CD14-positive monocyte (primary cell): ENCODE results near the gene STMN1. TPM values are rescaled to one million over a fixed set of nuclear protein-coding genes. Genes with fewer than 3 reads are reported as not detected.

ENCODE experiments used
- DNase-seq, 3 donors: peaks; one replicate each; pipeline ENCODE4 v3.0.0-alpha.2; 2011 to 2022
- H2AFZ ChIP-seq: 2 replicates; pipeline ENCODE4 v1.6.0; 2012; ENCODE audit warnings: mild to moderate bottlenecking, low read depth, low read length, inconsistent platforms; ENCODE audit not compliant: insufficient read depth, poor library complexity, severe bottlenecking
- H3K27ac ChIP-seq, 2 donors: 1 replicate in 1 of 2; 2 replicates in 1 of 2; pipeline ENCODE4 v1.5.1; 2012 to 2013; ENCODE audit warnings: low read length in 2 of 2, control low read depth in 1 of 2, inconsistent platforms in 1 of 2, low read depth in 1 of 2, mild to moderate bottlenecking in 1 of 2
- H3K27me3 ChIP-seq, 2 donors: one replicate each; pipeline versions ENCODE4 v1.6.0 to v1.6.1; 2011 to 2013; ENCODE audit warnings: low read length in 2 of 2; ENCODE audit not compliant: control insufficient read depth in 2 of 2, insufficient read depth in 2 of 2
- H3K36me3 ChIP-seq, 2 donors: replicated peaks in 1 of 2; 1 replicate in 1 of 2; 2 replicates in 1 of 2; pipeline versions ENCODE4 v1.5.1 to v1.6.1; 2012 to 2013; ENCODE audit warnings: low read length in 2 of 2, control low read depth in 1 of 2, inconsistent platforms in 1 of 2, mild to moderate bottlenecking in 1 of 2; ENCODE audit not compliant: insufficient read depth in 2 of 2, control insufficient read depth in 1 of 2
- H3K4me1 ChIP-seq, 2 donors: 1 replicate in 1 of 2; 2 replicates in 1 of 2; pipeline versions ENCODE4 v1.5.1 to v1.6.1; 2012 to 2013; ENCODE audit warnings: low read length in 2 of 2, control low read depth in 1 of 2, inconsistent platforms in 1 of 2, mild to moderate bottlenecking in 1 of 2, moderate library complexity in 1 of 2; ENCODE audit not compliant: insufficient read depth in 2 of 2, control insufficient read depth in 1 of 2
- H3K4me2 ChIP-seq: replicated peaks from 2 replicates; pipeline ENCODE3; 2012; ENCODE audit warnings: low read length, moderate library complexity, mild to moderate bottlenecking; ENCODE audit not compliant: poor library complexity, severe bottlenecking; ENCODE audit errors: extremely low read depth
- H3K4me3 ChIP-seq, 3 experiments: fragments of 200-600 bp in 1 of 3; sonication (generic) in 1 of 3; replicated peaks in 1 of 3; 1 replicate in 2 of 3; 2 replicates in 1 of 3; pipeline ENCODE4 v1.5.1; 2011 to 2013; ENCODE audit warnings: low read length in 3 of 3, mild to moderate bottlenecking in 3 of 3, control low read depth in 2 of 3, low read depth in 2 of 3, inconsistent platforms in 1 of 3, moderate library complexity in 1 of 3
- H3K79me2 ChIP-seq: 2 replicates; pipeline ENCODE4 v1.6.0; 2012; ENCODE audit warnings: mild to moderate bottlenecking, control low read depth, inconsistent platforms, low read length, moderate library complexity; ENCODE audit not compliant: insufficient read depth
- H3K9ac ChIP-seq: 2 replicates; pipeline ENCODE4 v1.6.0; 2017; ENCODE audit warnings: low read length, mild to moderate bottlenecking; ENCODE audit not compliant: insufficient read depth, poor library complexity, severe bottlenecking
- H3K9me3 ChIP-seq, 2 donors: replicated peaks in 1 of 2; 1 replicate in 1 of 2; 2 replicates in 1 of 2; pipeline versions ENCODE4 v1.5.1 to v1.6.1; 2012 to 2013; ENCODE audit warnings: low read length in 2 of 2, control low read depth in 1 of 2; ENCODE audit not compliant: control insufficient read depth in 1 of 2, insufficient read depth in 1 of 2
- H4K20me1 ChIP-seq: 2 replicates; pipeline ENCODE4 v1.6.0; 2012; ENCODE audit warnings: mild to moderate bottlenecking, low read length, control low read depth, moderate library complexity; ENCODE audit not compliant: insufficient read depth
- H3K27ac Mint-ChIP-seq, 7 donors: one replicate each; pipeline ENCODE4 v1.8.0; 2020; ENCODE audit warnings: mild to moderate bottlenecking in 7 of 7, mixed read lengths in 7 of 7, moderate library complexity in 6 of 7, inconsistent platforms in 2 of 7
- H3K27me3 Mint-ChIP-seq, 3 donors: one replicate each; pipeline ENCODE4 v1.8.0; 2021 to 2022; ENCODE audit warnings: low read depth in 3 of 3, mild to moderate bottlenecking in 3 of 3, mixed read lengths in 3 of 3, moderate library complexity in 3 of 3, inconsistent platforms in 1 of 3
- H3K36me3 Mint-ChIP-seq, 2 donors: one replicate each; pipeline ENCODE4 v1.8.0; 2020; ENCODE audit warnings: mixed read lengths in 2 of 2, inconsistent platforms in 1 of 2, mild to moderate bottlenecking in 1 of 2
- H3K4me1 Mint-ChIP-seq: one replicate; pipeline ENCODE4 v1.8.0; 2020; ENCODE audit warnings: mild to moderate bottlenecking, mixed read lengths
- H3K4me3 Mint-ChIP-seq, 2 donors: one replicate each; pipeline ENCODE4 v1.8.0; 2020; ENCODE audit warnings: mild to moderate bottlenecking in 2 of 2, mixed read lengths in 2 of 2, moderate library complexity in 1 of 2
- H3K9me3 Mint-ChIP-seq, 7 donors: one replicate each; pipeline ENCODE4 v1.8.0; 2020 to 2022; ENCODE audit warnings: mixed read lengths in 7 of 7, mild to moderate bottlenecking in 6 of 7, moderate library complexity in 6 of 7, inconsistent platforms in 2 of 7
- CTCF ChIP-seq: fragments of 200-600 bp; IDR thresholded peaks from one replicate; pipeline ENCODE4 v1.8.0; 2022; ENCODE audit warnings: antibody characterized with exemption, mild to moderate bottlenecking
- WGBS: methylation state at CpG from one replicate; pipeline ENCODE4 v1.1.5; 2013; ENCODE audit warnings: missing lambda C conversion rate; ENCODE audit not compliant: insufficient coverage; 5-methylcytosine and 5-hydroxymethylcytosine counted together
- intact Hi-C, 2 donors: fragments of 100-400 bp; cut with micrococcal nuclease; formaldehyde crosslinking; loops; one replicate each; pipeline versions ENCODE4 v1.15.0 to v1.15.1; 2023
- polyA plus RNA-seq, 3 donors: library from polyadenylated mRNA; depleted of rRNA in 1 of 3; unstranded in 2 of 3; stranded (reverse) in 1 of 3; fragments of 300-500 nt in 2 of 3; fragments of >200 nt in 1 of 3; fragmentation: Illumina TruSeq in 2 of 3; gene quantifications; 1 replicate in 2 of 3; 2 replicates in 1 of 3; pipeline ENCODE4 v1.2.3, GENCODE V29; 2012 to 2021
- small RNA-seq: library from RNA; depleted of rRNA; stranded (forward); fragments of <200 nt; gene quantifications from one replicate; pipeline ENCODE3, GENCODE V24; 2012; ENCODE audit warnings: low read depth; ENCODE audit not compliant: insufficient read length

STMN1 gene
- polyA plus RNA-seq, 3 donors, result 1.5 to 8.1 (median 3.5) TPM

GRCh38 chr1:25854554-25854953, 51.7 kb downstream of the STMN1 start:
- DNase-seq, result no peak
- Histone ChIP-seq H4K20me1 (no peaks in the 10 kb centered on the region), H2AFZ (no peak overlapping the region), H3K9me3 (no peaks in the 10 kb centered on the region), H3K4me3 (no peak overlapping the region), H3K36me3 (no peaks in the 10 kb centered on the region), H3K79me2 (peaks cover 66% of the 10 kb centered on the region), H3K4me2 (no peak overlapping the region), H3K4me1 (peaks cover 8 to 16% of the 10 kb centered on the region in 2 donors), H3K27me3 (no peaks in the 10 kb centered on the region), H3K9ac (no peak overlapping the region), H3K27ac (no peak overlapping the region)
- no peak overlapping the region for H3K27ac Mint-ChIP-seq
- peaks cover 0 to 2% (median 1%) of the 10 kb centered on the region in 3 donors for H3K27me3 Mint-ChIP-seq
- H3K4me1 Mint-ChIP-seq, result peaks cover 9% of the 10 kb centered on the region
- H3K36me3 Mint-ChIP-seq, result peaks cover 0 to 3% of the 10 kb centered on the region in 2 donors
- H3K4me3 Mint-ChIP-seq, result no peak overlapping the region
- H3K9me3 Mint-ChIP-seq, result peaks cover 0 to 1% (median 0%) of the 10 kb centered on the region in 7 donors
- intact Hi-C loops, result no loop called here
- WGBS, result no CpG with 5 or more reads among the region's 2 CpGs
- no peak for TF ChIP-seq CTCF

Small RNAs within 50 kb of the gene (small RNA-seq; reads per million reads assigned to genes)
- gene AL033528.1, result not detected
- not detected for gene RF00019
- gene SNRPFP2, result not detected

Other genes with a start within 250 kb of the STMN1 start
- gene SELENON, start 106.2 kb downstream of the STMN1 start, polyA plus RNA-seq, result 10 to 100 TPM in 1 of 3 donors, 1 to 10 TPM in 2; 1.5 to 31.5 (median 3.5) TPM
- 10 to 100 TPM; 67.3 to 73.5 (median 69.9) TPM for gene MTFR1L, start 86.5 kb downstream of the STMN1 start, polyA plus RNA-seq
- under 1 TPM; 0.19 to 0.44 (median 0.44) TPM for gene AUNIP, start 47.0 kb downstream of the STMN1 start, polyA plus RNA-seq
- gene PAQR7, start 30.7 kb downstream of the STMN1 start, polyA plus RNA-seq, result 10 to 100 TPM in 1 of 3 donors, 1 to 10 TPM in 1, under 1 TPM in 1; 0.92 to 13.3 (median 1.0) TPM
- gene PAFAH2, start 91.6 kb upstream of the STMN1 start, polyA plus RNA-seq, result 1 to 10 TPM; 6.4 to 9.2 (median 6.8) TPM
- not detected for gene EXTL1, start 115.4 kb upstream of the STMN1 start, polyA plus RNA-seq
- not detected for gene SLC30A2, start 139.7 kb upstream of the STMN1 start, polyA plus RNA-seq
- under 1 TPM in 1 of 3 donors, not detected in 2; 0.09 TPM for gene TRIM63, start 161.2 kb upstream of the STMN1 start, polyA plus RNA-seq
- 1 to 10 TPM; 1.2 to 2.5 (median 2.3) TPM for gene PDIK1L, start 205.4 kb upstream of the STMN1 start, polyA plus RNA-seq